Testis (tissue), 3 donors: Measurements from ENCODE around the gene TBKBP1. TPM values are rescaled to one million over a fixed set of nuclear protein-coding genes. Genes with fewer than 3 reads are reported as not detected.

Experiments used
- DNase-seq: peaks from one replicate; pipeline ENCODE4 v3.0.0-alpha.2; 2019
- H3K27ac ChIP-seq, 2 donors: fragments of 200-600 bp; sonication (generic); one replicate each; pipeline ENCODE4 v1.5.1; 2019
- H3K27me3 ChIP-seq: fragments of 200-600 bp; sonication (generic); one replicate; pipeline ENCODE4 v1.5.1; 2019
- H3K36me3 ChIP-seq: fragments of 200-600 bp; sonication (generic); one replicate; pipeline ENCODE4 v1.5.1; 2017; ENCODE audit warnings: low read depth; ENCODE audit errors: missing control alignments
- H3K4me1 ChIP-seq: fragments of 200-600 bp; sonication (generic); one replicate; pipeline ENCODE4 v1.5.1; 2019
- H3K4me3 ChIP-seq, 2 donors: fragments of 200-600 bp; sonication (generic); one replicate each; pipeline ENCODE4 v1.5.1; 2017 to 2019
- H3K9me3 ChIP-seq: fragments of 200-600 bp; sonication (generic); one replicate; pipeline ENCODE4 v1.5.1; 2017
- CTCF ChIP-seq, 3 experiments: fragments of 450-650 bp in 2 of 3; fragments of 200-600 bp in 1 of 3; sonication (generic) in 1 of 3; IDR thresholded peaks; one replicate each; pipeline ENCODE4 v1.5.1; 2016 to 2019; ENCODE audit warnings: antibody characterized with exemption in 3 of 3, mild to moderate bottlenecking in 2 of 3, moderate library complexity in 1 of 3
- POLR2A ChIP-seq: fragments of 450-650 bp; IDR thresholded peaks from one replicate; pipeline ENCODE4 v1.6.1; 2017; ENCODE audit warnings: antibody characterized with exemption, mild to moderate bottlenecking, moderate library complexity
- WGBS, 2 donors: methylation state at CpG; one replicate each; pipeline ENCODE4 v1.1.5; 2018; 5-methylcytosine and 5-hydroxymethylcytosine counted together
- intact Hi-C: fragments of 100-400 bp; cut with DNase I; formaldehyde crosslinking; loops from one replicate; pipeline ENCODE4 v1.15.1; 2023; ENCODE audit warnings: low total_unique reads
- polyA plus RNA-seq: library from polyadenylated mRNA; stranded (reverse); fragments of 350-450 nt; fragmentation: Illumina TruSeq; extraction: RNeasy Lipid Tissue Mini Kit (QIAGEN cat#74804); gene quantifications from one replicate; pipeline ENCODE4 v1.2.3, GENCODE V29; 2014; ENCODE audit warnings: low read depth, low replicate concordance; ENCODE audit not compliant: insufficient read depth
- total RNA-seq, 2 donors: library from RNA; depleted of rRNA; stranded (reverse); fragments of >200 nt; gene quantifications; one replicate each; pipeline ENCODE4 v1.2.3, GENCODE V29; 2016

TBKBP1 gene
- total and polyA plus RNA-seq, 3 donors from 2014 or later: 21.9 to 23.3 (median 23.3) TPM

- H3K27me3 ChIP-seq: no peaks in the 10 kb centered on the region
- peaks cover 8% of the 10 kb centered on the region for H3K4me1 ChIP-seq
- WGBS, 2 donors: 53 to 65% methylated on average over 6 of the region's 6 CpGs
- no peaks in the 10 kb centered on the region for H3K9me3 ChIP-seq
- H3K36me3 ChIP-seq: no peaks in the 10 kb centered on the region
- intact Hi-C loops: no loop called here
- TF ChIP-seq POLR2A (no peak), CTCF (IDR thresholded peaks at IDR 0.05) (no peak)
- DNase-seq: no peak
- H3K27ac ChIP-seq: no peak overlapping the region
- no peak overlapping the region for H3K4me3 ChIP-seq
Observed at GRCh38 chr17:47654991-47655390, 39.0 kb upstream of the TBKBP1 start.

DNA sequence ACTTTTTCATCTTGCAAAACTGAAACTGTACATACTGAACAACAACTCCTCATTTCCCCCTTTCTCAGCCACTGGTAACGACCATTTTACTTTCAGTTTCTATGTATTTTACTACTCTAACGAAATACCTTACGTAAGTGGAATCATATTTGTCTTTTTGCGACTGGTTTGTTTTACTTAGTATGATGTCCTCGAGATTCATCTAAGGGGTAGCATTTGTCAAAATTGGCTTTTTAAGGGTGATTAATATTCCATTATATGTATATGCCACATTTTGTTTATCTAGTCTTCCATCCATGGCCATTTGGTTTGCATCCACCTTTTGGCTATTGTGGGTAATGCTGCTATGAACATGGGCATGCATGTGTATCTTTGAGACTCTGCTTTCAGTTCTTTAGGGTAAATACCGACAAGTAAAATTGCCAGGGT lies 33.9 kb upstream of the TBKBP1 start:
- TF ChIP-seq CTCF (IDR thresholded peaks at IDR 0.05) (no peak), POLR2A (no peak)
- H3K4me1 ChIP-seq: no peaks in the 10 kb centered on the region
- no peaks in the 10 kb centered on the region for H3K27me3 ChIP-seq
- H3K36me3 ChIP-seq: no peaks in the 10 kb centered on the region
- no peak for DNase-seq
- H3K27ac ChIP-seq: no peak overlapping the region
- H3K4me3 ChIP-seq: no peak overlapping the region
- intact Hi-C loops: no loop called here
- H3K9me3 ChIP-seq: no peaks in the 10 kb centered on the region
- 83 to 87% methylated on average over 6 of the region's 6 CpGs for WGBS, 2 donors

- intact Hi-C loops: no loop called here
- H3K4me1 ChIP-seq: no peaks in the 10 kb centered on the region
- no peaks in the 10 kb centered on the region for H3K27me3 ChIP-seq
- 54 to 58% methylated on average over 6 of the region's 6 CpGs for WGBS, 2 donors
- TF ChIP-seq POLR2A (no peak), CTCF (IDR thresholded peaks at IDR 0.05) (peak; percentile 53 to 74 (median 66))
- no peak overlapping the region for H3K27ac ChIP-seq
- peak; percentile 77 for DNase-seq
- no peak overlapping the region for H3K4me3 ChIP-seq
- H3K9me3 ChIP-seq: no peaks in the 10 kb centered on the region
- no peaks in the 10 kb centered on the region for H3K36me3 ChIP-seq
Observed at GRCh38 chr17:47663912-47664623, 29.9 kb upstream of the TBKBP1 start.

- no peak for TF ChIP-seq POLR2A
- TF ChIP-seq CTCF (IDR thresholded peaks at IDR 0.05): no peak
- no peak overlapping the region for H3K4me3 ChIP-seq
- no peaks in the 10 kb centered on the region for H3K27me3 ChIP-seq
- H3K9me3 ChIP-seq: no peaks in the 10 kb centered on the region
- no peak overlapping the region for H3K27ac ChIP-seq
- no peak for DNase-seq
- intact Hi-C loops: no loop called here
- H3K4me1 ChIP-seq: no peaks in the 10 kb centered on the region
- no peaks in the 10 kb centered on the region for H3K36me3 ChIP-seq
Observed at GRCh38 chr17:47664624-47664941, 29.4 kb upstream of the TBKBP1 start.

- Histone ChIP-seq H3K9me3 (no peaks in the 10 kb centered on the region), H3K27ac (no peak overlapping the region), H3K4me1 (no peaks in the 10 kb centered on the region), H3K4me3 (no peak overlapping the region), H3K36me3 (no peaks in the 10 kb centered on the region), H3K27me3 (no peaks in the 10 kb centered on the region)
- DNase-seq: no peak
- TF ChIP-seq POLR2A: no peak
- no peak for TF ChIP-seq CTCF (IDR thresholded peaks at IDR 0.05)
- intact Hi-C loops: no loop called here
- 70 to 83% methylated on average over 3 of the region's 3 CpGs for WGBS, 2 donors
Observed at GRCh38 chr17:47665655-47666054, 28.3 kb upstream of the TBKBP1 start.
